ENCODE measurements around the gene ARAP3. TPM values are rescaled to one million over a fixed set of nuclear protein-coding genes. Genes with fewer than 3 reads are reported as not detected.
"Not testable (repeated sequence)": the region's sequence is repeated elsewhere in the genome, so short reads cannot be mapped to it uniquely, and the experiment has no call there.

The ARAP3 gene, protein sequence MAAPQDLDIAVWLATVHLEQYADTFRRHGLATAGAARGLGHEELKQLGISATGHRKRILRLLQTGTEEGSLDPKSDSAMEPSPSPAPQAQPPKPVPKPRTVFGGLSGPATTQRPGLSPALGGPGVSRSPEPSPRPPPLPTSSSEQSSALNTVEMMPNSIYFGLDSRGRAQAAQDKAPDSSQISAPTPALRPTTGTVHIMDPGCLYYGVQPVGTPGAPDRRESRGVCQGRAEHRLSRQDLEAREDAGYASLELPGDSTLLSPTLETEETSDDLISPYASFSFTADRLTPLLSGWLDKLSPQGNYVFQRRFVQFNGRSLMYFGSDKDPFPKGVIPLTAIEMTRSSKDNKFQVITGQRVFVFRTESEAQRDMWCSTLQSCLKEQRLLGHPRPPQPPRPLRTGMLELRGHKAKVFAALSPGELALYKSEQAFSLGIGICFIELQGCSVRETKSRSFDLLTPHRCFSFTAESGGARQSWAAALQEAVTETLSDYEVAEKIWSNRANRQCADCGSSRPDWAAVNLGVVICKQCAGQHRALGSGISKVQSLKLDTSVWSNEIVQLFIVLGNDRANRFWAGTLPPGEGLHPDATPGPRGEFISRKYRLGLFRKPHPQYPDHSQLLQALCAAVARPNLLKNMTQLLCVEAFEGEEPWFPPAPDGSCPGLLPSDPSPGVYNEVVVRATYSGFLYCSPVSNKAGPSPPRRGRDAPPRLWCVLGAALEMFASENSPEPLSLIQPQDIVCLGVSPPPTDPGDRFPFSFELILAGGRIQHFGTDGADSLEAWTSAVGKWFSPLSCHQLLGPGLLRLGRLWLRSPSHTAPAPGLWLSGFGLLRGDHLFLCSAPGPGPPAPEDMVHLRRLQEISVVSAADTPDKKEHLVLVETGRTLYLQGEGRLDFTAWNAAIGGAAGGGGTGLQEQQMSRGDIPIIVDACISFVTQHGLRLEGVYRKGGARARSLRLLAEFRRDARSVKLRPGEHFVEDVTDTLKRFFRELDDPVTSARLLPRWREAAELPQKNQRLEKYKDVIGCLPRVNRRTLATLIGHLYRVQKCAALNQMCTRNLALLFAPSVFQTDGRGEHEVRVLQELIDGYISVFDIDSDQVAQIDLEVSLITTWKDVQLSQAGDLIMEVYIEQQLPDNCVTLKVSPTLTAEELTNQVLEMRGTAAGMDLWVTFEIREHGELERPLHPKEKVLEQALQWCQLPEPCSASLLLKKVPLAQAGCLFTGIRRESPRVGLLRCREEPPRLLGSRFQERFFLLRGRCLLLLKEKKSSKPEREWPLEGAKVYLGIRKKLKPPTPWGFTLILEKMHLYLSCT (N-terminal part only)
- 6.4 TPM for polyA plus RNA-seq (2013, experiment 1 of 2; ENCODE audit: insufficient read length)
- 6.4 TPM for polyA plus RNA-seq (2013, experiment 2 of 2; ENCODE audit: insufficient read length)

GRCh38 chr5:141681695-141682641 is at the start of gene ARAP3:
TSS of gene ARAP3 (minus strand) at chr5:141682230. CDS start at chr5:141680486, 1,744 bp downstream.
- peak; percentile 87 for DNase-seq

- no peak for DNase-seq
These were observed 47.5 kb upstream of the ARAP3 start for GRCh38 chr5:141729387-141730006.

DNA sequence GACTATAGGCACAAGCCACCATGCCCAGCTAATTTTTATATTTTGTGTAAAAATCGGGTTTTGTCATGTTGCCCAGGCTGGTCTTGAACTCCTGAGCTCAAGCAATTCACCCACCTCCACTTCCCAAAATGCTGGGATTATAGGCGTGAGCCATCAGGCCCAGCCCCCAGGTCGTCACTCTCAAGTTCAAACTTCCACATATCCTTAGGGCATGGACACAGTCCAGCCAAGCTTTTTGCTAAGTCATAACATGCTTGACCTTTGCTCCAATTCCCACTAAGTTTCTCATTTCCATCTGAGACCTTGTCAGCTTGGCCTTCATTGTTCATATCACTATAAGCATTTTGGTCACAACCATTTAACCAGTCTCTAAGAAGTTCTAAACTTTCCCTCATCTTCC is 43.9 kb upstream of the ARAP3 start:
- DNase-seq, result no peak

- not testable (repeated sequence) for DNase-seq
These were observed 43.1 kb upstream of the ARAP3 start for GRCh38 chr5:141725174-141725573.

DNA sequence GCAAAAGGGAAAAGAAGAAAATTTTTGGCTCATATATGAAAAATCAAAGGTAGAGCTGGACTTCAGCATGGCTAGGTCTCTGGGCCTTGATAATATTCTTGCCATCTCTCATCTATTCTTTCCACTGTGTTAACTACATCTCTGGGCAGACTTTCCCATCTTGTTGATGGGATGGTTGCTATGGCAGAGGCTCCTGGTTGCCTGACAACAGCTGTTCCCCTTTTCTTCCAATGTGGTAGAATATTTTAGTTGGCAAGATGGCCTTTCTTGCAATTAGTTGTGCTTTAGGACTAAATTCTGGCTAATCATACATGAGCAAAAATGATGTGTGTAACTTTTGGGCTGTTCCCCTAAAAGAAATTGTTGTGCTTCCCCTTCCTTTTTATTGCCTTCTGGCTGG is 40.2 kb upstream of the ARAP3 start:
- DNase-seq, result no peak

DNA sequence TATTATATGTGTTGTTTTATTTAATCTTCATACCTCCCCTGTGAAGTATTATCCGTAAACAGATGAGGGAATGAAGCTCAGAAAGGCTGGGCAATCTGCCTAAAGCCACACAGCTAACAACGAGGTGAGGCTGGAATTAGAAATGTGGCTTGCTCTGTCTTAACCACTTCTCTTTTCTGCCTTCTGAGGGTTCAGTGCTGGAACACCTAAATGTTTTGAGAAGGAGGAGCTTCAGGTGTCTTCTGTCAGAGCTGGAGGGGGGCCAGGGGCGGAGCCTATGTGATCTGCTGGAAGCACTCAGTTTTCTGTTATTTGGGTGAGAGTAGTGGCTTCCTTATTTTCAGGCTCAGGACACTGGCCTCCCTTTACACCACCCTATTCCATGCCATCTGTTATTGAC is 35.0 kb upstream of the ARAP3 start:
- DNase-seq, result no peak

DNA sequence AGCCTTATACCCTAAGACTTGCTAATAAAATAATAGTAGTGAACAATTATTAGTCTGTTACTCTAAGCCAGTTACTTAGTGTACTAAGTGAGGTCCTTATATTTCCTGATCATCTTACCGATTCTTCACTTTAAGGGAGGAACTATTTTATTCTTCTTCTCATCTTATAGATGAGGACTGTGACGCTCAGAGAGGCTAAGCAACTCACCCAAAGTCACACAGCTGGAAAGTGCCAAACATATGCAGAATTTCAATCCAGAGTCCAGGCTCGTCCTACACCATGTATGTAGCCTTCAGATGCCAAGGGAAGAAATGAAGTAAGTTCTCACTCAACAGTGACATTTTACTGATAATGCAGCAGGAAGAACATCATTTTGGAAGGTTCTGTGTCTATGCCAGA is 34.4 kb upstream of the ARAP3 start:
- no peak for DNase-seq

DNA sequence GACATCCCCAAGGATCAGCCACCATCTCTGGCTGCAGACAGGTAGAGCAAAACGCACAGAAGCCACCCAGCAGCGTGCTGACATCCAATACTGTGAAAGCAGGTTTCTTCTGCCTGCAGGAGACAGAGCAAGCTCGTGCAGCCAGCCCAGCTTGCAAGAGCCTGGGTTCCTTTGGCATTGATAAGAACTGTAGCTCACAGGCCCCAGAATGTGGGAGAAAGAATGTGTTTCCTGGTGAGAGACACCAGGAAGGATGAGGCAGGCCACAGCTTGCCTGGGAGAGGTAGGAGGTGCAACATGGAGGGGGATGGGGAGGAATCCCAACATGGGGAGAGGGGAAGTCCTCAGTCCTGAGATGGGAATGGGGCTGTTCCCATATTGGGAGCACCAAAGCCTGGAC is 34.0 kb upstream of the ARAP3 start:
- DNase-seq, result no peak

- no peak for DNase-seq
These were observed 33.4 kb upstream of the ARAP3 start for GRCh38 chr5:141715346-141715905.

GRCh38 chr5:141714542-141715310 is 32.7 kb upstream of the ARAP3 start:
- no peak for DNase-seq

DNA sequence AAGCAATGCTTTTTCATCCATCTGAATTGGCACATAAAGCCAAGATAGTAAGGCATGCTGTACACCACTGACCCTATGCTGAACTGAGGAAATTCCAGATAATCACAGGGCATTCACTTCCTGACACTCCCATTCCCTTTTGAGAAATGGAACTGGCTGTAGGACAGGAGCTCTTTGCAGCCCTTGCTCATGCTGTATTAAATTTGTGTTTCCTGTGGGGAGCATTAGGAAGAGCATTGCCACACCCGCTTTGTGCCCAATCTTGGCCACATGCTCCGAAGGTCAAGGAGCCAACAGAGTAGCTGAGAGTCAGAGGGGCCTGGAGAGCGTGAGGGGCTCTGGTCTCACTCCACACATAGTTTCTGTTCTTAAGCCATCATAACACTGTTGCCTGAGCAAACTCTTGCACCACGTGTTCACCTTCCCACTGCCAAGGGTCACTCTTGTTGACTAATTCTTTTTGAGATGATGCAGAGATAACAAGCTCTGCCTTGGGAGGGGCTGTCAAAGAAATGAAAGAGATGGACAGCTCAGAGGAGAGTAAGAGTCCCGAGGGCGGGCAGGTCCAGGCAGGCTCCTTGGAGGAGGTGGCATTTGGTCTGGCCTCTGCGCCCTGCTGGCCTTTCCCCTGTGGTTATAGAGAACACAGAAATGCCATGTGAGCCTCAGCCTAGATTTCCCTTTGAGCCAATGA is 31.7 kb upstream of the ARAP3 start:
- no peak for DNase-seq

- no peak for DNase-seq
These were observed 29.7 kb upstream of the ARAP3 start for GRCh38 chr5:141711687-141712086.

DNA sequence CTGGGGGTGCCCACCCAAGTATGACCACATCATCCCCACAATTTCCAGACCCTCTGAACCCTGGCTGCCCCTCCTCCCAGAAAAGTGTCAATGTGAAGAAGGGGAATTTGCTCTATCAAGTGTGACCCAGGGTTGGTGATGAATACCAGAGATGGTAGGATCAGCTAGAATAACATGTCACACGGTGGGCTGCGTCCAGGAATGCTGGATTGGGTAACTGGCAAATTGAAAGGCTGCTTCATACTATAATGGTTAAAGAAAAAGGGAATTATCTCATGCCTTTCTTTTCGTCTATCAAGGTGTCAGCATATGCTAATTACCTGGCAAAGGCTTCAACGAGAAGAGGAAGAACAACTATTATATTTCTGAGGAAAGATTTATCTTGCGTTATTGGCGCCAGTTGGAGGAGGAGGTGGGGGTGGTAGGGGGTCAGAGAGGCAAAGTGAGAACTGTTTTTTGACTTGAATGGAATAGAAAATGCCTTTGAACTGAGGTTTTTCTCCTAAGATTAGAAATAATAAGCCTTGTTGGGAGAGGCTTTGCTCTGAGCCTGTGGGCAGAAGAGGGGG is 27.8 kb upstream of the ARAP3 start:
- no peak for DNase-seq

- DNase-seq, result no peak
These were observed 26.0 kb upstream of the ARAP3 start for GRCh38 chr5:141708016-141708415.

- no peak for DNase-seq
These were observed 25.5 kb upstream of the ARAP3 start for GRCh38 chr5:141707510-141707909.

- DNase-seq, result no peak
These were observed 24.1 kb upstream of the ARAP3 start for GRCh38 chr5:141706121-141706520.

GRCh38 chr5:141705469-141705868 is 23.4 kb upstream of the ARAP3 start:
- DNase-seq, result no peak

DNA sequence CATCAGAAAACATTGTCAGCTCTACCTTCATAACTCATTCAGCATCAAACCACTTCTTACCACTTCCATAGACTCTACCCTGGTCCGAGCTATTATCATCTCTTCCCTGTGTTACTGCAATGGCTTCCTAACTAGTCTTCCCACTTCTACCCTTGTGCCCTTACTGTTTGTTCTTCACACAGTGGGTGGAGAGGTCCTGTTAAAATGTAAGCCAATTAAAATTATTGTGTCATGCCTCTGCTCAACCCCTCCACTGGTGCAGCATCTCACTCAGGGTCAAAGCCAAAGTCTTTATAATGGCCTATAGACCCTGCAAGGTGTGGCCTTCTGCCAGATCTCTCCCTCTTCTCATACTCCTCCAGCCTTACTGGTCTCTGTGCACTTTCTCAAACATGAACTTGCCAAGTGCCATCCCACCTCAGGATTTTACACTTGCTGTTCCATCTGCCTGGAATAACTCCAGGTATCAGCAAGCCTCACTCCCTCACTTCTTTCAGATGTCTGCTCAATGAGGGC is 22.8 kb upstream of the ARAP3 start:
- no peak for DNase-seq

All from fibroblast of skin of back (primary cell).